ENCODE measurements around the gene CCDC63. TPM values are rescaled to one million over a fixed set of nuclear protein-coding genes. Genes with fewer than 3 reads are reported as not detected.

The CCDC63 gene
- polyA plus RNA-seq, 3 donors from 2014 or later: not detected

DNA sequence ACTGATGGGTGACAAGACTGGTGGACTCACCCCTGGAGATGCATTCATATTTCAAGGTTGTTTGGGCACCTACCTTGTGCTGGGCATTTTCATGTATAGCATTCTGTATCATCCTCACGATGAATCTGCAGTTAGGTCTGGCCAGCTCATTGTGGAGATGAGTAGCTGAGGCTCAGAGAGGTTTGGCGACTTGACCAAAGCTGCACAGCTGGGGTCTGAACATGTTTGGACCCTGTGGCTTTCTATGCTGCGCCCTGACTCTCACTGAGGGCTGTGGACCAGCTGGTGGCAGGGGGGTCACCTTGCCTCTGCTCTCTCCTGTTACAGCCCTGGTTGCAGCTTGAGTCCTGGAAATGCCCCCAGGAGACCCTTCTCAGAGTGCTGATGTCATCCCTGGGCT, 24.9 kb upstream of the CCDC63 start:
- Mint-ChIP-seq H3K27me3 (ENCODE audit: low read depth in 3 of 3) (peaks cover 0 to 4% (median 2%) of the 10 kb centered on the region in 3 donors), H3K27ac (no peak overlapping the region), H3K4me3 (no peak overlapping the region), H3K4me1 (peaks cover 4 to 5% of the 10 kb centered on the region in 2 donors), H3K36me3 (no peaks in the 10 kb centered on the region), H3K9me3 (no peaks in the 10 kb centered on the region)
- no peak for DNase-seq

DNA sequence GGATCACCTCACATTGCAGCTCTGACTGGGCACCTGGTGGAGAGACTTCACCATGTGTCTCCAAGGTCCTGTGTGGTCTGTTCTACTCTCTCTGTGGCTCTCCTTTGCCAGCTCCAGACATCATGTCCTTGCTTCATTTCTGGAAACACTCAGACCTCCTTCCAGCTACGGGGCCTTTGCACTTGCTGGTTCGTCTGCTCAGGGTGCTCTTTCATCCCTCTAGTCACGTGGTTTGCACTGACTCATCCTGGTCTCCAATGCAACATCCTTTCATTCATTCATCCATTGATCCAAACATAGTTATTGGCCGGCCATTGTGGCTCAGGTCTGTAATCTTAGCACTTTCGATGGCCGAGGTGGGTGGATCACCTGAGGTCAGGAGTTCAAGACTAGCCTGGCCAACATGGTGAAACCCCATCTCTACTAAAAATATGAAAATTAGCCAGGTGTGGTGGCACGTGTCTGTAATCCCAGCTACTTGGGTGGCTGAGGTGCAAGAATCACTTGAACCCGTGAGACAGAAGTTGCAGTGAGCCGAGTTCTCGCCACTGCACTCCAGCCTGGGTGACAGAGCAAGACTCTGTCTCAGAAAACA, 23.9 kb upstream of the CCDC63 start:
- no peak for DNase-seq
- no peak overlapping the region for H3K27ac Mint-ChIP-seq
- H3K4me3 Mint-ChIP-seq: no peak overlapping the region
- H3K9me3 Mint-ChIP-seq: no peaks in the 10 kb centered on the region
- H3K4me1 Mint-ChIP-seq: peaks cover 4 to 7% of the 10 kb centered on the region in 2 donors
- H3K36me3 Mint-ChIP-seq: no peaks in the 10 kb centered on the region
- peaks cover 2 to 4% (median 3%) of the 10 kb centered on the region in 3 donors for H3K27me3 Mint-ChIP-seq (ENCODE audit: low read depth in 3 of 3)

DNA sequence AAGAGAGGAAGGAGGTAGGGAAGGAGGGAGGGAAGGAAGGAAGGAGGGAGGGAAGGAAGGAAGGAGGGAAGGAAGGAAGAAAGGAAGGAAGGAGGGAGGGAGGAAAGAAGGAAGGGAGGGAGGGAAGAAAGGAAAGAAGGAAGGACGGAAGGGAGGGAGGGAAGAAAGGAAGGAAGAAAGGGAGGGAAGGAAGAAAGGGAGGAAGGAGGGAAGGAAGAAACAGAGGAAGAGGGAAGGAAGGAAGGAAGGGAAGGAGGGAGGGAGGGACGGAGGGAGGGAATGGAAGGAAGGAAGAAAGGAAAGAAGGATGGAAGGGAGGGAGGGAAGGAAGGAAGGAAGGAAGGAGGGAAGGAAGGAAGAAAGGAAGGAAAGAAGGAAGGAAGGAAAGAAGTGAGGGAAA, 22.4 kb upstream of the CCDC63 start:
- no peak overlapping the region for H3K27ac Mint-ChIP-seq
- H3K27me3 Mint-ChIP-seq (ENCODE audit: low read depth in 3 of 3): peaks cover 2 to 4% (median 3%) of the 10 kb centered on the region in 3 donors
- H3K4me1 Mint-ChIP-seq: peaks cover 4 to 7% of the 10 kb centered on the region in 2 donors
- no peaks in the 10 kb centered on the region for H3K9me3 Mint-ChIP-seq
- H3K36me3 Mint-ChIP-seq: no peaks in the 10 kb centered on the region
- H3K4me3 Mint-ChIP-seq: no peak overlapping the region
- DNase-seq: no peak

DNA sequence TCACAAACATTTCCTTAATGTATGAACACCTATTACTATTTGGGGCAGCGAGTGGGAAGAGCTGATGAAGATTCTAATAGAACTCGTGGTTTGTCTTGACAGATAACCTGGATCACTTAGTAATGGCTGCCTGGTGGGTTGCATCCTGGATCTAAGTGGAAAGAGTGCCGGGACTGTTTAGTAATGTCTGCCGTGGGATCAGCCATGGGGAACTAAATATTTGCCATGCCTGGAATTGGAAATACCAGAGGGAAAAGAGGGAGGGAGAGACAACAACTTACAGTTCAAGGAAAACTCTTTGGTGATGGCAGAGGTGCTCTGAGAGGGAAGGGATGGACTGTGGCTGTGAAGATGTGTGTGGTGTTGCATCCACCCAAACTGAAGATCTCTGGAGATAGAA, 21.3 kb upstream of the CCDC63 start:
- no peaks in the 10 kb centered on the region for H3K36me3 Mint-ChIP-seq
- H3K27ac Mint-ChIP-seq: no peak overlapping the region
- no peak overlapping the region for H3K4me3 Mint-ChIP-seq
- H3K27me3 Mint-ChIP-seq (ENCODE audit: low read depth in 3 of 3): peaks cover 2 to 4% (median 3%) of the 10 kb centered on the region in 3 donors
- H3K9me3 Mint-ChIP-seq: no peaks in the 10 kb centered on the region
- no peak for DNase-seq
- peaks cover 4 to 7% of the 10 kb centered on the region in 2 donors for H3K4me1 Mint-ChIP-seq

DNA sequence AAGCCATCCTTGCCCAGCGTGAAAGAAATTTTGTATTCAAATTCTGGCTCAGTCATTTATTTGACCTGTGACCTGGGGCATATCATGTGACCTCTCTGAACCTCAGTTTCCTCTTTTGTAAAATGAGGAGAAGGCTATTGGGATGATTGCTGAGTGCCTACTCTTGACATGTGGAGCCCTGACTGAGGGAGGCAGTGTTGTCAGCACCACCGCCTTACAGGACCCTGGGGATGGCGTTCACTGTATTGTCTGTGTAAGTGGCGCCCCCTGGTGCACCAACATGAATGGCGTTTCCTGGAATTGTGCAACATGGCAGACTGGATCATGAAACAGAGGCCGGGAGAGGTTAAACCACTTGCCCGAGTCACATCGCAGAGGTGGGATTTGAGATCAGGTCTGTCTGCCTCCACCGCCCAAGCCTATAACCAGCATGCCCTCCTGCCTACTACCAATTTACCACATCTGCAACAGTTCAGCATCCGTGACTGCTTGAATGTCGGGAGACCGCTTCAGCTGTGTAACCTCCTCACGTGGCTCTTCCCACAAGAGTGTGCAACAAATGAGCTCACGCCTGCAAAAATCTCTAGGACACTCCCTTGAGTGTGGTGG, 20.1 kb upstream of the CCDC63 start:
- H3K27ac Mint-ChIP-seq: no peak overlapping the region
- H3K4me1 Mint-ChIP-seq: peaks cover 4 to 7% of the 10 kb centered on the region in 2 donors
- peak overlapping the region in 4 of 5 donors; percentile 12 to 78 (median 34) for H3K4me3 Mint-ChIP-seq
- DNase-seq: peak; percentile 56 to 63 (median 62)
- no peaks in the 10 kb centered on the region for H3K9me3 Mint-ChIP-seq
- H3K27me3 Mint-ChIP-seq (ENCODE audit: low read depth in 3 of 3): peaks cover 0 to 4% (median 3%) of the 10 kb centered on the region in 3 donors
- no peaks in the 10 kb centered on the region for H3K36me3 Mint-ChIP-seq

DNA sequence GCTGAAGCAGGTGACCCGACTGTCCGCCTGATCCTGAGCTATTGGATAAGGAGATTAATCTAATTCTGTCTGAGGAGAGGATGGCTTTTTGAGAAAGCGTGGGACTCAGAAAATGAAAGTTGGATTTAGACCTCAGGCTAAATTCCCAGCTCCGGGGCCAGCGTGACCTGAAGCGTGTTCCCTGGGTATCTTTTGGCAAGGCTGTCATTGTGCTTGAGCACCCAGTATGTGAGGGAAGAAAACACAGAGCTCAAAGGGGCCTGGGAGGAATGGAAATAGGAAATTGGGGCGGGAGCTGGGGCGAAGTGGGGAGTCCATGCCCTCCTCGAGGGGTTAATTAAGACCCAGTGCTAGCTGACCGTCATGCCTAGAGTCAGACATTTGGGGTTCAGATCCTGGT, 17.5 kb upstream of the CCDC63 start:
- DNase-seq: no peak
- Mint-ChIP-seq H3K36me3 (no peaks in the 10 kb centered on the region), H3K4me3 (no peak overlapping the region), H3K27me3 (ENCODE audit: low read depth in 3 of 3) (peaks cover 1 to 5% (median 4%) of the 10 kb centered on the region in 3 donors), H3K9me3 (peaks cover 0 to 1% (median 0%) of the 10 kb centered on the region in 6 donors), H3K27ac (no peak overlapping the region), H3K4me1 (peaks cover 4 to 7% of the 10 kb centered on the region in 2 donors)

DNA sequence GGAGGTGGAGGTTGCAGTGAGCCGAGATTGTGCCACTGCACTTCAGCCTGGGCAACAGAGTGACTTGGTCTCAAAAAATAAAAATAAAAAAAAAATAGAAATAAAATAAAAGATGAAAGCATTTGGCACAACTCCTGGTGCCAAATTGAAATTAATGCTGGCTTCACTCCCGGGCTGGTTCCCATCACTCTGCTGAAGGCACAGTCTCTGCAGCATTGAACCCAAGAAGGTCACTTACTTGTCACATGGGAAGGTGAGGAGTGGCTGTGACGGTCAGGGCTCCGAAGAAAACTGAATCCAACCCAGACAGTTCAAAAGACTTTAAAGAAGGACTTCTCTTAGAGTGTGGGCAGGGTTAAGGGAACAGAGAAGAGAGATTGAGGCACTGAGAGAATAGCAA, 10.5 kb upstream of the CCDC63 start:
- DNase-seq: no peak
- Mint-ChIP-seq H3K36me3 (no peaks in the 10 kb centered on the region), H3K27ac (no peak overlapping the region), H3K4me1 (no peaks in the 10 kb centered on the region), H3K9me3 (peaks cover 0 to 1% (median 0%) of the 10 kb centered on the region in 6 donors), H3K27me3 (ENCODE audit: low read depth in 3 of 3) (peaks cover 0 to 8% (median 2%) of the 10 kb centered on the region in 3 donors), H3K4me3 (no peak overlapping the region)

DNA sequence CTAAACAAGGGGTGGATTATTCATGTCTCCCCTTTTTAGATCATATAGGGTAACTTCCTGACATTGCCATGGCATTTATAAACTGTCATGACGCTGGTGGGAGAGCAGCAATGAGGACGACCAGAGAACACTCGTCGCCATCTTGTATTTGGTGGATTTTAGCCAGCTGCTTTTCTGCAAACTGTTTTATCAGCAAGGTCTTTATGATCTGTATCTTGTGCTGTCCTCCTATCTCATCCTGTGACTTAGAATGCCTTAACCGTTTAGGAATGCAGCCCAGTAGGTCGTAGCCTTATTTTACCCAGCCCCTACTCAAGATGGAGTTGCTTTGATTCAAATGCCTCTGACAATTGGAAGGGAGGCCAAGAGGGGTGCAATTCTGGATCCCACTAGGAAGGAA, 5.8 kb upstream of the CCDC63 start:
- Mint-ChIP-seq H3K4me1 (no peaks in the 10 kb centered on the region), H3K27ac (no peak overlapping the region)

DNA sequence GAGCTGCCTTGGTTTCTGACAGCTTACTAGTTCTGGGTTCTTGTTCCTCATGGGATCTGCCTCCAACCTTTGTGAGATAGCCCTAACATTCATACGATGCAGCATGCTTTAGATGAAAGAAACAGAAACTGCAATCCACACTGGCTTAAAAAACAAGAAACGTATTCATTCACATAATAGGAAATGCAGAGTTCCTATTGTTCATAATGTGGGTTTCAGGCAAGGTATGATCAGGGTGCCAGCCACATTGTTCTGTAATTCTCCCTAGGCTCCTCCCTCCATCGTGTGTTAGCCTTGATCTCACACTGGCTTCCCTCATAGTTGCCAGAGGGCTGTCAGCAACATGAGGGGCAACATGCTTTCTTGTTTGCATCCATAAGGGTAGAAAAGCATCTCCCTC, 2.7 kb upstream of the CCDC63 start:
- H3K27me3 Mint-ChIP-seq (ENCODE audit: low read depth in 3 of 3): peaks cover 9 to 15% (median 14%) of the 10 kb centered on the region in 3 donors
- H3K4me1 Mint-ChIP-seq: peaks cover 6% of the 10 kb centered on the region in 2 donors
- peaks cover 0 to 1% (median 0%) of the 10 kb centered on the region in 6 donors for H3K9me3 Mint-ChIP-seq
- peaks cover 0 to 3% (median 0%) of the 10 kb centered on the region in 3 donors for H3K36me3 Mint-ChIP-seq
- no peak for DNase-seq
- H3K27ac Mint-ChIP-seq: no peak overlapping the region
- no peak overlapping the region for H3K4me3 Mint-ChIP-seq

More for the DNA sequence above, 5.8 kb upstream of the CCDC63 start:
- H3K36me3 Mint-ChIP-seq: peaks cover 0 to 3% (median 0%) of the 10 kb centered on the region in 3 donors
- no peak for DNase-seq
- peaks cover 0 to 1% (median 0%) of the 10 kb centered on the region in 6 donors for H3K9me3 Mint-ChIP-seq
- H3K27me3 Mint-ChIP-seq (ENCODE audit: low read depth in 3 of 3): peaks cover 4 to 6% (median 5%) of the 10 kb centered on the region in 3 donors
- no peak overlapping the region for H3K4me3 Mint-ChIP-seq

DNA sequence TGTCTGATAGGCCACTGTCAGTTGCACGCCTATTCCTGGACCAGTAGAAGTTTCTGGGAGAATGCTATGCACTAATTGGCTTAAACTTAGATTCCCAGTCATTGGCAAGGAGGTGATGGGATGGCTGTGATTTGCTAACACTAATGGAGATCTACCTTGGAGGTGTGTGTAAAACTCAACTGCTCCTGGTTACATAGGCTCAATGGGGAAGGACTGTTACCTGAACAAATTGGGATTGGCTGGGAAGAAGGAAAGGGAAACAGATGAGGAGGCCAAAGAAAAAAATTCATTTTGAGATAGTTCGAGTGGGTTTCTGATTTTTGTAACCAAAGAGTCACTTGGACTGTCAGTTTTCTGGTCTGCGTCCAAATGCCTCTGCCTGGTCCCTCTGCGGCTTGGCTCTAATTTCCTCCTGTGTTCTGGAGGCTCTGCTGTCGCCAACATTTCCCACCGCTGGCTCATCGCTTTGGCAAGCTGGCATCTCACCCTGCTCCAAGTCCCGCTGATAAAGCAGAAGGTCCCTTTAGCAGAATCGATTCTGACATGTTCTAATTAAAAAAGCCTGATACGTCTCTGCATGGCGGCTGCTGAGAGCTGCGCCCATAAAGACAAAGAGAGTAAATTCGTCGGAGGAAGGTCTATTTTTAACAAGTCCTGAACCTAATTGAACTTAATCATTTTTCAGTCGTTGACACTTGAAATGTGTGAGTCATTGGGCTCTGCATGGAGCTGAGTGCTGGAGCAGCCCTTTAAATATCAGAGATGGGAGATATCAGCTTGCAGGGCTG, 2.0 kb upstream of the CCDC63 start:
- Mint-ChIP-seq H3K9me3 (peaks cover 0 to 1% (median 0%) of the 10 kb centered on the region in 6 donors), H3K4me3 (no peak overlapping the region), H3K27me3 (ENCODE audit: low read depth in 3 of 3) (peaks cover 9 to 19% (median 13%) of the 10 kb centered on the region in 3 donors), H3K36me3 (peaks cover 0 to 3% (median 0%) of the 10 kb centered on the region in 3 donors), H3K4me1 (peaks cover 6% of the 10 kb centered on the region in 2 donors), H3K27ac (no peak overlapping the region)
- no peak for DNase-seq

DNA sequence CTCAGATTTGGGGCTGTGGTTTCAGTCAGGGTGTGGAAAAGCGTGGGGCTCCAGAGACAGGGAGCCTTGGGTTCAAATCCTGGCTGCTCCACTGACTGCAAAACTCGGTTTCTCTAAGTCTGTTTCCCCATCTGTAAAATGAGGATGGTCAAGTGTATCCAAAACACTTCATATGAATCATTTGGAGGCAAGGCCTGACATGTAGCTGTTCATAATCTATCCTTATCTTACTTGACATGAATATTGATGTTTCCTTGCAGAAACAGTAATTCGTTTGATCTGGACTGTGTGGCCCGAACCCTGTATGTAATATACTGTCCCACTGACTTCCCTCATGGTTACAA, 1.5 kb upstream of the CCDC63 start:
- H3K4me3 Mint-ChIP-seq: no peak overlapping the region
- peaks cover 0 to 1% (median 0%) of the 10 kb centered on the region in 6 donors for H3K9me3 Mint-ChIP-seq
- DNase-seq: no peak
- peaks cover 6% of the 10 kb centered on the region in 2 donors for H3K4me1 Mint-ChIP-seq
- peaks cover 0 to 3% (median 0%) of the 10 kb centered on the region in 3 donors for H3K36me3 Mint-ChIP-seq
- H3K27ac Mint-ChIP-seq: no peak overlapping the region
- peaks cover 9 to 21% (median 13%) of the 10 kb centered on the region in 3 donors for H3K27me3 Mint-ChIP-seq (ENCODE audit: low read depth in 3 of 3)

DNA sequence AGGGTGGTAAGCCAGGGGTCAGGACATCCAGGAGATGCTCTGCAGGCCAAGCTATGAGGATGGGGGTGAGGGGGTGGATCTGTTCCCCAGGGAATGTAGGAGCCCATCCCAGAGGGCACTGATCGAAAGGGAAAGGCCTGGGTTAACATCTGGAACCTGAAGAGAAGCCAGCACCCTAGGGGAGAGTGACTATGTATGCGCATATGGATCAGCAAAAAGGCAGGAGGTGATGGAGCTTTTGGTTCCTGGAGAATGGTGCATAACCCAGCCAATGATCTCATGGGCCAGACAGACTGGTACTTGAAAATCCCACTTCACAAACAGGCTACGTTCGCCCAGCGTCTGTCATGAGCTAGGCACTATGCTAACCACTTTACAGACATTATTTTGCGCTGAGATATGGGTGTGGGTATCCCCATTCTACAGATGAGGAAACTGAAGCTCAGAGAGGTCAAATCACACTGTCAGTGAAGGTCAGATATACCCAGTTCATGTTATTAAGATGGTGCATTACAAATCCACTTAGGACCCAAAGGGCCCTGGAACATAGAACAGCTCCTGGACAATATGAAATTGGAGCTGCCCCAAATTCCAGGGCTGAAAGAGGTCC, 1.6 kb downstream of the CCDC63 start:
- Mint-ChIP-seq H3K4me1 (peaks cover 6% of the 10 kb centered on the region in 2 donors), H3K9me3 (peaks cover 0 to 1% (median 0%) of the 10 kb centered on the region in 6 donors), H3K4me3 (no peak overlapping the region), H3K27me3 (ENCODE audit: low read depth in 3 of 3) (peaks cover 9 to 23% (median 14%) of the 10 kb centered on the region in 3 donors), H3K27ac (no peak overlapping the region), H3K36me3 (peaks cover 0 to 3% (median 0%) of the 10 kb centered on the region in 3 donors)
- no peak for DNase-seq

DNA sequence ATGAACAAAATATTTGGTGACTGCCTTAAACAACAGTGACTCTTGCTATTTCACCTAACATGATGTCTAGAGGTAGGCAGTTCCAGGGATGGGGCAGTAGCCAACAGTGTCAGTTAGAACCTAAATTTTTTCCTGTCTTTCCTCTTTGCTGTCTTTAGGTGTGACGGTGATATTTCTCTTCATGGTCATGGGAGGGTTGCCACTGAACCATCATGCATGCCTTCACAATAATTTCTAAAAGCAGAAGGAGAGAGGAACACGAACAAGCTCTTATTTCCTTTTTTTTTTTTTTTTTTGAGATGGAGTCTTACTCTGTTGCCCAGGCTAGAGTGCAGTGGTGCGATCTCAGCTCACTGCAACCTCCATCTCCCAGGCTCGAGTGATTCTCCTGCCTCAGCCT, 2.4 kb downstream of the CCDC63 start:
- DNase-seq: no peak
- Mint-ChIP-seq H3K9me3 (no peaks in the 10 kb centered on the region), H3K27me3 (ENCODE audit: low read depth in 3 of 3) (peaks cover 7 to 23% (median 14%) of the 10 kb centered on the region in 3 donors), H3K36me3 (peaks cover 0 to 3% (median 0%) of the 10 kb centered on the region in 3 donors), H3K27ac (no peak overlapping the region), H3K4me3 (no peak overlapping the region), H3K4me1 (peaks cover 6% of the 10 kb centered on the region in 2 donors)

Measured in immature natural killer cell (primary cell).